ENCODE data around the gene GCK.

DNA sequence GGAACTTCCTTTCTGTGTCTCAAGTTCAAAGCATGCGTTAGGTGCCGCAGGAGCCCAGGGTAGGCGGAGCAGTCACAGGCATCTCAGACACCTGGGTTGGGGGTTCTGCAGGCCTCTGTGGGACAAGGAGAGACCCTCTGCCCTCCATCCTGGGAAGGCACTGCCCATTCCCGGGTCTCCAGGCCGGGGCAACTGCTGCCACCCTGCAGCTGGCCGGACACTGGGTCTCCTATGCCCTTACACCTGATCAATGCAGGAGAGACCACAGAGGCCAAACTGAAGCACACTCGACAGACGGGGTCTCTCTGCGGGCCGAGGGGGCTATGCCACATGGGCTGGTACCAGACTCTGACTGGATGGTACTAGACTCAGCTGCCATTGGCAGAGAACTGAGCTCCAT is 48.5 kb upstream of the GCK start:
- TF ChIP-seq, protein P1, sequence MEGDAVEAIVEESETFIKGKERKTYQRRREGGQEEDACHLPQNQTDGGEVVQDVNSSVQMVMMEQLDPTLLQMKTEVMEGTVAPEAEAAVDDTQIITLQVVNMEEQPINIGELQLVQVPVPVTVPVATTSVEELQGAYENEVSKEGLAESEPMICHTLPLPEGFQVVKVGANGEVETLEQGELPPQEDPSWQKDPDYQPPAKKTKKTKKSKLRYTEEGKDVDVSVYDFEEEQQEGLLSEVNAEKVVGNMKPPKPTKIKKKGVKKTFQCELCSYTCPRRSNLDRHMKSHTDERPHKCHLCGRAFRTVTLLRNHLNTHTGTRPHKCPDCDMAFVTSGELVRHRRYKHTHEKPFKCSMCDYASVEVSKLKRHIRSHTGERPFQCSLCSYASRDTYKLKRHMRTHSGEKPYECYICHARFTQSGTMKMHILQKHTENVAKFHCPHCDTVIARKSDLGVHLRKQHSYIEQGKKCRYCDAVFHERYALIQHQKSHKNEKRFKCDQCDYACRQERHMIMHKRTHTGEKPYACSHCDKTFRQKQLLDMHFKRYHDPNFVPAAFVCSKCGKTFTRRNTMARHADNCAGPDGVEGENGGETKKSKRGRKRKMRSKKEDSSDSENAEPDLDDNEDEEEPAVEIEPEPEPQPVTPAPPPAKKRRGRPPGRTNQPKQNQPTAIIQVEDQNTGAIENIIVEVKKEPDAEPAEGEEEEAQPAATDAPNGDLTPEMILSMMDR (IDR thresholded peaks at IDR 0.05), result no peak
- TF ChIP-seq POLR2A (IDR thresholded peaks at IDR 0.05), result no peak

All from heart left ventricle (tissue), 13 donors.